ENCODE measurements around the gene PIP5K1B. TPM values are rescaled to one million over a fixed set of nuclear protein-coding genes. Genes with fewer than 3 reads are reported as not detected.

The PIP5K1B gene
- total and polyA plus RNA-seq, 2 of the 13 experiments (the other 11 are each of a cell fraction or from before 2014, with no cell fraction given), result 15.8 to 17.5 TPM

GRCh38 chr9:68779558-68780379, 74.7 kb downstream of the PIP5K1B start (continued):
- TF ChIP-seq ZIK1 (CRISPR knock-in tag; IDR thresholded peaks at IDR 0.05; ENCODE audit: borderline replicate concordance, low read depth), result 0 out of 2 replicates have a peak, but pooled peaks have one; percentile 56
- TF ChIP-seq RFX5 (IDR thresholded peaks at IDR 0.05; ENCODE audit: low read depth, low read length), result 0 out of 2 replicates have a peak, but pooled peaks have one; percentile 37
- TF ChIP-seq HNF4G (IDR thresholded peaks at IDR 0.05; ENCODE audit: borderline replicate concordance, low read depth, low read length), result no peak
- TF ChIP-seq HNF4G (CRISPR knock-in tag; IDR thresholded peaks at IDR 0.05; ENCODE audit: borderline replicate concordance, low read depth), result peak; percentile 61; the same call in 1 of the 2 replicates
- TF ChIP-seq NCOA5 (CRISPR knock-in tag; IDR thresholded peaks at IDR 0.05), result no peak
- TF ChIP-seq ZBTB21 (CRISPR knock-in tag; IDR thresholded peaks at IDR 0.05), result peak; percentile 40; the same call in 1 of the 2 replicates
- peak; percentile 89; the same call in 1 of the 2 replicates for TF ChIP-seq ZSCAN29 (CRISPR knock-in tag; conservative IDR thresholded peaks at IDR 0.05)
- no peak for TF ChIP-seq TEF (CRISPR knock-in tag; IDR thresholded peaks at IDR 0.05)
- TF ChIP-seq SSRP1 (CRISPR knock-in tag; IDR thresholded peaks at IDR 0.05), result no peak
- no peak for TF ChIP-seq LCORL (IDR thresholded peaks at IDR 0.05)
- TF ChIP-seq LCORL (CRISPR knock-in tag; IDR thresholded peaks at IDR 0.05), result no peak
- peak; percentile 38 for TF ChIP-seq AFF4 (CRISPR knock-in tag; IDR thresholded peaks at IDR 0.05)
- TF ChIP-seq ZNF549 (CRISPR knock-in tag; IDR thresholded peaks at IDR 0.05), result no peak
- TF ChIP-seq FOSL2 (CRISPR knock-in tag; IDR thresholded peaks at IDR 0.05), result no peak; the same call in none of the 2 replicates
- peak; percentile 34 for TF ChIP-seq ATF7-NPFF (CRISPR knock-in tag; IDR thresholded peaks at IDR 0.05; ENCODE audit: low read depth)
- peak; percentile 86 for TF ChIP-seq ZNF275 (CRISPR knock-in tag; IDR thresholded peaks at IDR 0.05; ENCODE audit: borderline replicate concordance)
- no peak for TF ChIP-seq ZNF180 (CRISPR knock-in tag; IDR thresholded peaks at IDR 0.05; ENCODE audit: borderline replicate concordance, low read depth)
- no peak for TF ChIP-seq YY1 (IDR thresholded peaks at IDR 0.05; ENCODE audit: insufficient read depth, insufficient replicate concordance, low read depth, low read length)
- TF ChIP-seq BHLHE40 (IDR thresholded peaks at IDR 0.05; ENCODE audit: low read length), result no peak
- TF ChIP-seq ZNF652 (CRISPR knock-in tag; IDR thresholded peaks at IDR 0.05; ENCODE audit: borderline replicate concordance, low read depth), result no peak; the same call in 1 of the 2 replicates
- TF ChIP-seq DNMT1 (CRISPR knock-in tag; IDR thresholded peaks at IDR 0.05), result peak; percentile 53; the same call in 1 of the 2 replicates
- TF ChIP-seq SMARCC2 (IDR thresholded peaks at IDR 0.05), result no peak
- peak; percentile 76 for TF ChIP-seq SRF (IDR thresholded peaks at IDR 0.05; ENCODE audit: low read depth, low read length)
- TF ChIP-seq KMT2A (CRISPR knock-in tag; IDR thresholded peaks at IDR 0.05), result peak; percentile 97
- peak; percentile 62; the same call in 1 of the 2 replicates for TF ChIP-seq REPIN1 (CRISPR knock-in tag; IDR thresholded peaks at IDR 0.05; ENCODE audit: borderline replicate concordance, low read depth)
- no peak for TF ChIP-seq SMARCE1 (IDR thresholded peaks at IDR 0.05; ENCODE audit: borderline replicate concordance)
- TF ChIP-seq BCL6 (CRISPR knock-in tag; IDR thresholded peaks at IDR 0.05), result peak; percentile 31; the same call in 1 of the 2 replicates
